Measurements from ENCODE around the gene STXBP5. TPM values are rescaled to one million over a fixed set of nuclear protein-coding genes. Genes with fewer than 3 reads are reported as not detected.

The STXBP5 gene
- total and polyA plus RNA-seq, 2 experiments from 2014 or later: 4.9 to 49.9 TPM

- no peaks in the 10 kb centered on the region for H3K36me3 ChIP-seq (ENCODE audit: low read depth)
- H2AFZ ChIP-seq: peak overlapping the region; percentile 62
- H3K27ac ChIP-seq: no peak overlapping the region
- peaks cover 42% of the 10 kb centered on the region for H3K4me1 ChIP-seq (ENCODE audit: insufficient read depth)
- no peaks in the 10 kb centered on the region for H3K9me2 ChIP-seq (ENCODE audit: insufficient read depth)
- H3F3A ChIP-seq (ENCODE audit: insufficient read depth): peaks cover 19% of the 10 kb centered on the region
- no peak overlapping the region for H3K4me3 ChIP-seq
- H4K20me1 ChIP-seq (ENCODE audit: insufficient read depth): no peaks in the 10 kb centered on the region
- in situ Hi-C loops (cut with MboI): no loop called here
- DNase-seq: peak; percentile 46
- no peaks in the 10 kb centered on the region for H3K9me3 ChIP-seq (ENCODE audit: low read depth)
- TF ChIP-seq EZH2 (IDR thresholded peaks at IDR 0.05; ENCODE audit: insufficient read depth, poor library complexity, severe bottlenecking): no peak
- no peak for TF ChIP-seq EZH2phosphoT487 (IDR thresholded peaks at IDR 0.05; ENCODE audit: insufficient read depth, low read depth)
- no peak overlapping the region for H3K9ac ChIP-seq
- H3K4me2 ChIP-seq (ENCODE audit: unreplicated experiment): peak overlapping the region; percentile 20
- H3K27me3 ChIP-seq (replicated peaks; ENCODE audit: insufficient read depth): no peaks in the 10 kb centered on the region
- WGBS, 2 experiments (ENCODE audit: low coverage in 1 of 2, low lambda C conversion rate in 2 of 2, missing lambda C conversion rate in 2 of 2): 54 to 71% methylated on average over 1 of the region's 1 CpG
- H3K79me2 ChIP-seq (ENCODE audit: insufficient read depth): no peaks in the 10 kb centered on the region
These were observed 37.2 kb upstream of the STXBP5 start for GRCh38 chr6:147166992-147167391.

DNA sequence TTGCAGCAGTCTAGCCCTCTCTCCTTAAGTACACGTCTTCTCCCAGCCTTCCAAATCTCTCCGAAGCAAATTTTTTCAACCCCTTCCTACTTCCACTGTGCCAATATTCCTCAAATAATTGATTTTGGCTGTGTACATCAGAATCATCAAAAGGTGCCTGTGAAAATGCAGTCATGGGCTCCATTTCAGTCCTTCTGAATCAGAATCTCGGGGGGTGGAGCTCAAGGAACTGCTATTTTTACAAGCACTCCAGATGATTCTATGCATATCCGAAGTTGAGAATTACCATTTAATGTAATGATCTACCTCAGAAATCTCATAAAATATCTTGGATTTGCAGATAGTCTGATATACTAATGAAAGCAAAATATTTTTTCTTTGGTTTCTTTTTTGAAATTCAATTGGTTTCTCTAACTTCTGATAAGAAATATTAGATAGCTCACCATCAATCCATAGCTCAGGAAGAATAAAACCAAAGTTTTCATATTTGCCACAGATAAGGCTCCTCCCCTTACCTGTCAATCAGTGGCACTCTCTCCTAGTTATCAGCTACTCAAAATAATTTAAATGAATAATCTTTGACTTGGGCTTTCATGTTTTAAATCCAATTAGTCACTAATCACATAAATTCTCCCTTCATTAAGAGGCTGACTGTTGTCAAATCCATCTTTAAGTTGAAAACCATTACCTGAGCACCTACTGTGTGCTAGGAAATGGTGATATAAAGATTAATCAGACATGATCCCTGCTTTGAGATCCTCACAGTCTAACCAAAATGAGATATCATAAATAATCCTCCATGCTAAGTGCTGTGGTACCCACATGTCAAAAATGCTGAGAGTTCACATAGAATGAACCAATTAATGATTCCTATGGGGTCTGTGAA, 36.4 kb upstream of the STXBP5 start:
- TF ChIP-seq EZH2phosphoT487 (IDR thresholded peaks at IDR 0.05; ENCODE audit: insufficient read depth, low read depth) (no peak), EZH2 (IDR thresholded peaks at IDR 0.05; ENCODE audit: insufficient read depth, poor library complexity, severe bottlenecking) (no peak)
- H3K79me2 ChIP-seq (ENCODE audit: insufficient read depth): no peaks in the 10 kb centered on the region
- H3K9me2 ChIP-seq (ENCODE audit: insufficient read depth): no peaks in the 10 kb centered on the region
- 81 to 84% methylated on average over 4 of the region's 4 CpGs for WGBS, 2 experiments (ENCODE audit: low coverage in 1 of 2, low lambda C conversion rate in 2 of 2, missing lambda C conversion rate in 2 of 2)
- no peak overlapping the region for H3K9ac ChIP-seq
- H3K9me3 ChIP-seq (ENCODE audit: low read depth): no peaks in the 10 kb centered on the region
- peak; percentile 35 for DNase-seq
- peak overlapping the region; percentile 20 for H3K4me2 ChIP-seq (ENCODE audit: unreplicated experiment)
- no peaks in the 10 kb centered on the region for H4K20me1 ChIP-seq (ENCODE audit: insufficient read depth)
- H2AFZ ChIP-seq: peak overlapping the region; percentile 62
- H3K27me3 ChIP-seq (replicated peaks; ENCODE audit: insufficient read depth): no peaks in the 10 kb centered on the region
- no peaks in the 10 kb centered on the region for H3K36me3 ChIP-seq (ENCODE audit: low read depth)
- H3K27ac ChIP-seq: no peak overlapping the region
- peaks cover 19% of the 10 kb centered on the region for H3F3A ChIP-seq (ENCODE audit: insufficient read depth)
- no peak overlapping the region for H3K4me3 ChIP-seq
- in situ Hi-C loops (cut with MboI): no loop called here
- peaks cover 42% of the 10 kb centered on the region for H3K4me1 ChIP-seq (ENCODE audit: insufficient read depth)

DNA sequence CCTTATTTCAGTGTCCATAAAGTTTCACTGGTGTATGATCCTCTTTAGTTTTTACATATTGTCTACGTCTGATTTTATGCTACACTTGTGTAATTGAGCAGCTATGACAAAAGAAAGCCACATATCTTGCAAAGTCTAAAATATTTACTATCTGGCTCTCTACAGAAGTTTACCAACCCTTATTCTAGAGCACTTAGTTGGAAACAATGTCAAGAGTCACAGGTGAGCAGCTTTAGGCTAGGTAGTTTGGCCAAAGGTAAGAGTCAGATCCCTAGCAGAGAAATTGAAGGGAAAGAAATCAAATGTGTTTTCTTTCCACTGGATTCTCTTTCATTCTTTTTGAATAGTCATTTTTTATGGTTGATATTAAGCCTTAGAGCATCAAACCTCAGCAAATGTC, 34.7 kb upstream of the STXBP5 start:
- Histone ChIP-seq H3K4me2 (ENCODE audit: unreplicated experiment) (no peak overlapping the region), H3K4me1 (ENCODE audit: insufficient read depth) (peaks cover 42% of the 10 kb centered on the region), H3K27me3 (replicated peaks; ENCODE audit: insufficient read depth) (no peaks in the 10 kb centered on the region), H3F3A (ENCODE audit: insufficient read depth) (peaks cover 19% of the 10 kb centered on the region), H3K9ac (no peak overlapping the region), H3K9me3 (ENCODE audit: low read depth) (no peaks in the 10 kb centered on the region), H4K20me1 (ENCODE audit: insufficient read depth) (no peaks in the 10 kb centered on the region), H2AFZ (peak overlapping the region; percentile 40), H3K36me3 (ENCODE audit: low read depth) (no peaks in the 10 kb centered on the region), H3K79me2 (ENCODE audit: insufficient read depth) (no peaks in the 10 kb centered on the region), H3K27ac (peak overlapping the region; percentile 60), H3K9me2 (ENCODE audit: insufficient read depth) (no peaks in the 10 kb centered on the region), H3K4me3 (no peak overlapping the region)
- no peak for DNase-seq
- 94 to 98% methylated on average over 1 of the region's 1 CpG for WGBS, 2 experiments (ENCODE audit: low coverage in 1 of 2, low lambda C conversion rate in 2 of 2, missing lambda C conversion rate in 2 of 2)
- in situ Hi-C loops (cut with MboI): no loop called here
- TF ChIP-seq EZH2phosphoT487 (IDR thresholded peaks at IDR 0.05; ENCODE audit: insufficient read depth, low read depth) (no peak), EZH2 (IDR thresholded peaks at IDR 0.05; ENCODE audit: insufficient read depth, poor library complexity, severe bottlenecking) (no peak)

- 0 to 6% methylated on average over 1 of the region's 1 CpG for WGBS, 2 experiments (ENCODE audit: low coverage in 1 of 2, low lambda C conversion rate in 2 of 2, missing lambda C conversion rate in 2 of 2)
- Histone ChIP-seq H3K9ac (no peak overlapping the region), H3K4me2 (ENCODE audit: unreplicated experiment) (peak overlapping the region; percentile 35), H3F3A (ENCODE audit: insufficient read depth) (peaks cover 19% of the 10 kb centered on the region), H3K4me3 (no peak overlapping the region), H3K27ac (peak overlapping the region; percentile 63), H3K36me3 (ENCODE audit: low read depth) (no peaks in the 10 kb centered on the region), H3K27me3 (replicated peaks; ENCODE audit: insufficient read depth) (no peaks in the 10 kb centered on the region), H3K9me2 (ENCODE audit: insufficient read depth) (no peaks in the 10 kb centered on the region), H3K4me1 (ENCODE audit: insufficient read depth) (peaks cover 42% of the 10 kb centered on the region), H3K9me3 (ENCODE audit: low read depth) (no peaks in the 10 kb centered on the region), H2AFZ (peak overlapping the region; percentile 50), H3K79me2 (ENCODE audit: insufficient read depth) (no peaks in the 10 kb centered on the region), H4K20me1 (ENCODE audit: insufficient read depth) (no peaks in the 10 kb centered on the region)
- DNase-seq: peak; percentile 94
- TF ChIP-seq EZH2 (IDR thresholded peaks at IDR 0.05; ENCODE audit: insufficient read depth, poor library complexity, severe bottlenecking) (no peak), EZH2phosphoT487 (IDR thresholded peaks at IDR 0.05; ENCODE audit: insufficient read depth, low read depth) (no peak)
- in situ Hi-C loops (cut with MboI): no loop called here
These were observed 33.9 kb upstream of the STXBP5 start for GRCh38 chr6:147170269-147170668.

All from GM23248 (cell line).